ENCODE data around the gene DST.

GRCh38 chr6:56655996-56656395 is 13.3 kb upstream of the DST start:
- TF ChIP-seq, protein P1, sequence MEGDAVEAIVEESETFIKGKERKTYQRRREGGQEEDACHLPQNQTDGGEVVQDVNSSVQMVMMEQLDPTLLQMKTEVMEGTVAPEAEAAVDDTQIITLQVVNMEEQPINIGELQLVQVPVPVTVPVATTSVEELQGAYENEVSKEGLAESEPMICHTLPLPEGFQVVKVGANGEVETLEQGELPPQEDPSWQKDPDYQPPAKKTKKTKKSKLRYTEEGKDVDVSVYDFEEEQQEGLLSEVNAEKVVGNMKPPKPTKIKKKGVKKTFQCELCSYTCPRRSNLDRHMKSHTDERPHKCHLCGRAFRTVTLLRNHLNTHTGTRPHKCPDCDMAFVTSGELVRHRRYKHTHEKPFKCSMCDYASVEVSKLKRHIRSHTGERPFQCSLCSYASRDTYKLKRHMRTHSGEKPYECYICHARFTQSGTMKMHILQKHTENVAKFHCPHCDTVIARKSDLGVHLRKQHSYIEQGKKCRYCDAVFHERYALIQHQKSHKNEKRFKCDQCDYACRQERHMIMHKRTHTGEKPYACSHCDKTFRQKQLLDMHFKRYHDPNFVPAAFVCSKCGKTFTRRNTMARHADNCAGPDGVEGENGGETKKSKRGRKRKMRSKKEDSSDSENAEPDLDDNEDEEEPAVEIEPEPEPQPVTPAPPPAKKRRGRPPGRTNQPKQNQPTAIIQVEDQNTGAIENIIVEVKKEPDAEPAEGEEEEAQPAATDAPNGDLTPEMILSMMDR (IDR thresholded peaks at IDR 0.05): no peak
- TF ChIP-seq EP300 (IDR thresholded peaks at IDR 0.05): no peak

All from esophagus muscularis mucosa (tissue), 3 donors.